OCI-LY3 (cell line): ENCODE measurements around the gene IZUMO4.

Source experiments
- H2AFZ ChIP-seq: fragments of 200-600, 300-600 bp; shearing (Covaris generic); 2 replicates; pipeline ENCODE4 v1.6.0; 2014; ENCODE audit warnings: antibody characterized with exemption, low read depth, low read length
- H3K27ac ChIP-seq: fragments of 200-600, 300-600 bp; sonication (generic); 2 replicates; pipeline ENCODE4 v1.5.1; 2014; ENCODE audit warnings: mild to moderate bottlenecking, low read length, moderate library complexity, mixed read lengths
- H3K27me3 ChIP-seq: fragments of 200-600, 300-600 bp; sonication (generic); 2 replicates; pipeline ENCODE4 v1.6.1; 2014; ENCODE audit warnings: low read depth, low read length, mixed read lengths
- H3K36me3 ChIP-seq: fragments of 200-600, 300-600 bp; sonication (generic); replicated peaks from 2 replicates; pipeline ENCODE3; 2014; ENCODE audit warnings: low read depth, low read length, mixed read lengths
- H3K4me1 ChIP-seq: fragments of 300-600, 200-600 bp; sonication (generic); 2 replicates; pipeline ENCODE4 v1.6.1; 2014; ENCODE audit warnings: low read length, mixed read lengths
- H3K4me2 ChIP-seq: fragments of 200-600, 300-600 bp; sonication (generic); 2 replicates; pipeline ENCODE4 v1.6.1; 2014; ENCODE audit warnings: low read length, mixed read lengths
- H3K4me3 ChIP-seq: fragments of 300-600, 200-600 bp; sonication (generic); 2 replicates; pipeline ENCODE4 v1.5.1; 2014; ENCODE audit warnings: antibody characterized with exemption, mild to moderate bottlenecking, low read length, moderate library complexity
- H3K79me2 ChIP-seq: fragments of 300-600, 200-600 bp; shearing (Covaris generic); 2 replicates; pipeline ENCODE4 v1.6.1; 2014; ENCODE audit warnings: mild to moderate bottlenecking, low read length, mixed read lengths
- H3K9ac ChIP-seq: fragments of 300-600, 200-600 bp; shearing (Covaris generic); 2 replicates; pipeline ENCODE4 v1.6.0; 2014; ENCODE audit warnings: mild to moderate bottlenecking, low read length, moderate library complexity
- H3K9me3 ChIP-seq: fragments of 200-600, 300-600 bp; shearing (Covaris generic); 2 replicates; pipeline ENCODE4 v1.6.1; 2014; ENCODE audit warnings: low read length, mixed read lengths; ENCODE audit not compliant: insufficient read depth
- H4K20me1 ChIP-seq: fragments of 200-600, 300-600 bp; sonication (generic); 2 replicates; pipeline ENCODE4 v1.6.1; 2016; ENCODE audit warnings: low read length, mixed read lengths; ENCODE audit not compliant: insufficient read depth
- EZH2phosphoT487 ChIP-seq: fragments of 200-600 bp; shearing (Covaris generic); IDR thresholded peaks from 2 replicates; pipeline ENCODE4 v1.6.1; 2018; ENCODE audit warnings: antibody characterized with exemption, mixed run types, low read depth
- TF ChIP-seq, protein P1 (sequence below): fragments of 200-600, 300-600 bp; sonication (generic); IDR thresholded peaks from 2 replicates; pipeline ENCODE4 v1.5.1; 2014; ENCODE audit warnings: antibody characterized with exemption, low read length, low read depth

IZUMO4 gene

DNA sequence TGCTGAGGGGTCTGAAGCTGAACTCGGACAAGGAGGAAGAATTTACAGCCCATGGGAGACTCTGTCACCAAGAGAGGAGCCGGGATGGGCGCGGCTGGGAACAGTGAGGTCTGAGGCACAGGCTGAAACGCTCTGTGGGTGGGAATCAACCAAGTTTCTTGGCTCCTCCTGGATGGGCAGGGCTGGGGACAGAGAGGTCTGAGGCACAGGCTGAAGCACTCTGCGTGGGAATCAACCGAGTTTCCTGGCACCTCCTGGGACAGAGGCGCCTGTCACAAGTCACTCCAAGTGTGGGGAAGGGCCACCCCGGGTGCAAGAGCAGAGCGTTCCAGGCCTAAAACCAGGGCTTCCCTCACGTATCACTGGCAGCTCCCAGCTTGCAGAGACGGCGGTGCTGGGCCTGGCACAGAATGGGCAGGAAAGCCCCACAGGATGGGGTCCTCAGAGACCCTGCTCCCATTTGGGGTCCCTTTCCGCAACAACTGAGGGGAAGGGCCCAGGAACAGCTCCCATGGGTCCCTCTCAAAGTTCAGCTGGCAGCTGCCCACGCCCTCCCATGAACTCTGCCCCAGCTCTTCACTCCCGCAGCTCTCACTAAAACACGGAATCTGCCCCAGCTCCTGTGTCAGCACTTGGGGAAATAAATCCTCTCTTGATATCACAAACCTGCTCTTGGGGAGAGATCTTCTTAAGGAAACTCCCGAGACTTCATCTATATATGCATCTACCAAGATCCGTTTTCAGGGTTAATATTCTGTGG, 36.2 kb downstream of the IZUMO4 start:
- no peak overlapping the region for H3K9ac ChIP-seq
- H3K4me1 ChIP-seq = no peaks in the 10 kb centered on the region
- peaks cover 51% of the 10 kb centered on the region for H3K36me3 ChIP-seq
- no peak for TF ChIP-seq EZH2phosphoT487
- TF ChIP-seq, protein P1, sequence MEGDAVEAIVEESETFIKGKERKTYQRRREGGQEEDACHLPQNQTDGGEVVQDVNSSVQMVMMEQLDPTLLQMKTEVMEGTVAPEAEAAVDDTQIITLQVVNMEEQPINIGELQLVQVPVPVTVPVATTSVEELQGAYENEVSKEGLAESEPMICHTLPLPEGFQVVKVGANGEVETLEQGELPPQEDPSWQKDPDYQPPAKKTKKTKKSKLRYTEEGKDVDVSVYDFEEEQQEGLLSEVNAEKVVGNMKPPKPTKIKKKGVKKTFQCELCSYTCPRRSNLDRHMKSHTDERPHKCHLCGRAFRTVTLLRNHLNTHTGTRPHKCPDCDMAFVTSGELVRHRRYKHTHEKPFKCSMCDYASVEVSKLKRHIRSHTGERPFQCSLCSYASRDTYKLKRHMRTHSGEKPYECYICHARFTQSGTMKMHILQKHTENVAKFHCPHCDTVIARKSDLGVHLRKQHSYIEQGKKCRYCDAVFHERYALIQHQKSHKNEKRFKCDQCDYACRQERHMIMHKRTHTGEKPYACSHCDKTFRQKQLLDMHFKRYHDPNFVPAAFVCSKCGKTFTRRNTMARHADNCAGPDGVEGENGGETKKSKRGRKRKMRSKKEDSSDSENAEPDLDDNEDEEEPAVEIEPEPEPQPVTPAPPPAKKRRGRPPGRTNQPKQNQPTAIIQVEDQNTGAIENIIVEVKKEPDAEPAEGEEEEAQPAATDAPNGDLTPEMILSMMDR = no peak
- H3K27ac ChIP-seq = no peak overlapping the region
- H3K4me2 ChIP-seq = no peak overlapping the region
- no peak overlapping the region for H2AFZ ChIP-seq
- H3K4me3 ChIP-seq = no peak overlapping the region
- H4K20me1 ChIP-seq = peaks cover 35% of the 10 kb centered on the region
- no peaks in the 10 kb centered on the region for H3K27me3 ChIP-seq
- peaks cover 58% of the 10 kb centered on the region for H3K79me2 ChIP-seq
- H3K9me3 ChIP-seq = no peaks in the 10 kb centered on the region

DNA sequence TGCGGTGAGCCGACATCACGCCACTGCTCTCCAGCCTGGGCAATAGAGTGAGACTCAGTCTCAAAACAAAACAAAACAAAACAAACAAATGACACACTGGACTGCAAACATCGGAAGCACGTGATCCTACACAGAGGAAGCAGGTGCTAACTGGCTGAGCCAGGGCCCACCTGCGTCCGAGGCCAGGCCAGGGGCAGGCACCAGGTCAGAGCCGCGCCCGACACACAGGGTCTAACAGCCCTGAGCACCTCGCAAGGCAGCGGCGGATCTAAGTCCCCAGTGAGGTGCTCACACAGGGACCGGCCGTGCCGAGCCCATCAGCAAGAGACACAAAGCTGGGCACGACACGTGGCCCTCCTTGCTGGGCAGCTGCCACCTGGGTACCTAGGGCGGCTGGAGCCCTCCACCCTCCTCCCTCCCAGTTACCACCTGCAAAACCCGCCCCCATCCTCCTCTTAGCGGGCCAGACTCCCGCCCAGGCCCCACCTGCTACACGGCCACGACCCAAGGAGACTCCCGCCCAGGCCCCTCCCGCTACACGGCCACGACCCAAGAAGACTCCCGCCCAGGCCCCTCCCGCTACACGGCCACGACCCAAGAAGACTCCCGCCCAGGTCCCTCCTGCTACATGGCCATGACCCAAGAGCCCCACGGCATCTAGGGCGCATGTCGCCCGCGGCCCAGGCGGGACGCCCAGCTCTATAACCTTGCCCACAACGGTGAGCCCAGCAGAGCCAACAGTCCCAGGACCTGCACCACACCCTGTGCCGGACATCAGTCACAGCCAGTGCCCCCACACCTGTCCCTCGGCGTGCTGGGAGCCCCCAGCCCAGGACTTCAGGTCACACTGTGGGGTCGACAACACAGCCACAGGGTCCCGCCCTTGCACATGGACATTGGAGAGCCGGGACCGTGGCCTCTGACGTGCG, 39.0 kb downstream of the IZUMO4 start:
- no peak overlapping the region for H3K9ac ChIP-seq
- H3K4me1 ChIP-seq = no peaks in the 10 kb centered on the region
- peaks cover 69% of the 10 kb centered on the region for H3K79me2 ChIP-seq
- no peaks in the 10 kb centered on the region for H3K27me3 ChIP-seq
- H3K4me2 ChIP-seq = no peak overlapping the region
- no peak overlapping the region for H3K4me3 ChIP-seq
- TF ChIP-seq EZH2phosphoT487 = no peak
- TF ChIP-seq, protein P1 = no peak
- peaks cover 42% of the 10 kb centered on the region for H4K20me1 ChIP-seq
- no peak overlapping the region for H3K27ac ChIP-seq
- H2AFZ ChIP-seq = no peak overlapping the region
- no peaks in the 10 kb centered on the region for H3K9me3 ChIP-seq
- peaks cover 52% of the 10 kb centered on the region for H3K36me3 ChIP-seq

DNA sequence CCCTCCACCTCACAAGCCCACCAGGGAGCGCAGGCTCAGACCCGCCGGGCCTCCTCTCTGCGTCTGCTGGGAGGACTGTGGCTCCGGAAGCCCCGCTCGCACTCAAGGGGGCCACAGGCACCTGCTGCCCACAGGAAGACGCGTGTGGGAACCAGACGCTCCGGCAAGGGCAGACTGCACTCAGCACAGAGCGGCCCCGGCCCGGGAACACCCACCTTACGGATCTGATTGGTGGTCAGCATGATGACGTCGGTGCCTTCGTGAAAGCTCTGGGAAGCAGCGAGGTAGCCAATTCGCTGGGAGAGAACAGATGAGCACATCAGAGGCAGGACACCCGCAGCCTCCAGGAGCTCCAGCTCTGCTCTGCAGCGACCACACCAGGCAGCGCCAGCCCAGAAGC, 40.1 kb downstream of the IZUMO4 start:
- H3K36me3 ChIP-seq = peaks cover 50% of the 10 kb centered on the region
- no peak overlapping the region for H3K4me3 ChIP-seq
- H3K9ac ChIP-seq = no peak overlapping the region
- no peak overlapping the region for H2AFZ ChIP-seq
- TF ChIP-seq, protein P1 = no peak
- no peak for TF ChIP-seq EZH2phosphoT487
- no peaks in the 10 kb centered on the region for H3K9me3 ChIP-seq
- H3K4me2 ChIP-seq = no peak overlapping the region
- H4K20me1 ChIP-seq = peaks cover 48% of the 10 kb centered on the region
- H3K27me3 ChIP-seq = no peaks in the 10 kb centered on the region
- peaks cover 73% of the 10 kb centered on the region for H3K79me2 ChIP-seq
- no peaks in the 10 kb centered on the region for H3K4me1 ChIP-seq
- H3K27ac ChIP-seq = no peak overlapping the region

DNA sequence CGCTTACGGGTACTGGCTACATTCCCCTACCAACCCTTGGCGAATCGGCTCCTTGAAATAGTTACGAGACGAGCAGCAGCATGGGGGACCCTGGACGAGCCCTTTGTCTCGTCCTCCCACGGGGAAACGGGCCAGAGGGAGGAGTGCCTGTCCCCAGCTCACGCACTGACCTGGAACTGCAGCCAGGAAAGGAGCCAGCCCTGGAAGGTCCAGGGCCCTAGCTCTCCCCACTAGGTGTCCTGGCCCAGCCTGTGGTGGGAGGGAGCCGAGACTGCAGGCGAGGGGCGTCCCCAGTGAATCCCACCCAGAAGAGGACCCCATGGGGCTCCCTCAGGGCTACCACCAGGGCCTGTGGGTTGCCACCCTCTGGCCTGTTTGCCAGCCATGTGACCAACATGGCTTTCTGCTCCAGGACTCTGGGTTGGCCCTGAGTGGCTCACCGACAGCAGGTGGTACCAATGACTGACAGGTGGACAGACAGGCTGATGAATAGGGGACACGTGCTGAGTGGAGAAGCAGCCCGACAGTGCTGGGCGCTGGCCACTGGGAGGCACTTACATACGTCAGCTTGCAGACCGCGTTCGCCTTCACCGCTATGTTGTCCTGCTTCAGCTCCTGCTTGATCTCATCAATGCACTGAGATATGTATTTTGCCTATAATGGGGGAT, 41.5 kb downstream of the IZUMO4 start:
- H3K4me2 ChIP-seq = no peak overlapping the region
- peaks cover 75% of the 10 kb centered on the region for H3K79me2 ChIP-seq

More for the DNA sequence above, 41.5 kb downstream of the IZUMO4 start:
- H3K9ac ChIP-seq = no peak overlapping the region
- H3K36me3 ChIP-seq = peaks cover 42% of the 10 kb centered on the region
- H4K20me1 ChIP-seq = peaks cover 52% of the 10 kb centered on the region
- TF ChIP-seq, protein P1 = no peak
- no peak for TF ChIP-seq EZH2phosphoT487
- H3K4me3 ChIP-seq = no peak overlapping the region
- no peak overlapping the region for H2AFZ ChIP-seq
- H3K9me3 ChIP-seq = no peaks in the 10 kb centered on the region
- no peaks in the 10 kb centered on the region for H3K27me3 ChIP-seq
- H3K4me1 ChIP-seq = no peaks in the 10 kb centered on the region
- H3K27ac ChIP-seq = no peak overlapping the region
